T1000 (cell line): ENCODE results near the gene LYPD4.

ENCODE experiments used
- DNase-seq: peaks from one replicate; lab custom pipeline; 2025; ENCODE audit warnings: mixed read lengths; lab: John Stamatoyannopoulos, UW

Gene LYPD4

DNA sequence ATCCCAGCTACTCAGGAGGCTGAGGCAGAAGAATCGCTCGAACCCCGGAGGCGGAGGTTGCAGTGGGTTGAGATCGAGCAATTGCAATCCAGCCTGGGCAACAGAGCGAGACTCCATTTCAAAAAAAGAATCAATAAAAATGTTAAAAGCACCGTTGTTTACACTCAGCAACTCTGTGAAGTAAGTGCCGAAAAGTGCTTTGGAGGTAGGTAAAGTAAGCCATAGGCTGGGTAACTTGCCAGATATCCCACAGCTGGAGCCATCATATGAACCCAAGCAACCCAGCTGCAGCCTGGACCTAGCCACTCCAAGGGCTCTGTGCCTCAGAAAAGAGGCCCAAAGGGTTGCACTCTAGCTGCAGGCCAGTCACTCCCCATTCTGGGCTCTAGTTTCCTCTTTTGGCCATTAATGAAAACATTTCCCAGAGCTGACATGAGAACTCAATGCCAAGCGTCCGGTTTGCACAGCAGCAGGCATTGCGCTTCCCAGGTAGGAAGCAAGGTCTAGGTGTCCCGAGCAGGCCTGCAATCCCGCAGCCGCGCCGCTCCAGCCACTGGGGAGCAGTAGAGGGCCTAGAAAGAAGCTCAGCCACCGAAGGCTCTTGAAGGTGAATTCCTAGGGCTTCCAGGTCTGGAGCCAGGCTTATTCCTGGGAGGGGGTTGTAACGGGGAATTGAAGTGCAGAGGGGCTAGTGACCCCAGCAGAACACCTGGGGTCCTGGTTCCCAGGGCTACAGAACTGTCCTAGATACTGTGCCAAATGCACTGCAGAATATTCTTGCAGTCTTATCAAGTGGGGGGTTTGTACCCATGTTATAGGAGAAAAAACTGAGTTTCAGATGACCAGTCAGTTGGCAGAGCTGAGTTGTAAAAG, 28.5 kb upstream of the LYPD4 start:
- DNase-seq = peak; percentile 20

DNA sequence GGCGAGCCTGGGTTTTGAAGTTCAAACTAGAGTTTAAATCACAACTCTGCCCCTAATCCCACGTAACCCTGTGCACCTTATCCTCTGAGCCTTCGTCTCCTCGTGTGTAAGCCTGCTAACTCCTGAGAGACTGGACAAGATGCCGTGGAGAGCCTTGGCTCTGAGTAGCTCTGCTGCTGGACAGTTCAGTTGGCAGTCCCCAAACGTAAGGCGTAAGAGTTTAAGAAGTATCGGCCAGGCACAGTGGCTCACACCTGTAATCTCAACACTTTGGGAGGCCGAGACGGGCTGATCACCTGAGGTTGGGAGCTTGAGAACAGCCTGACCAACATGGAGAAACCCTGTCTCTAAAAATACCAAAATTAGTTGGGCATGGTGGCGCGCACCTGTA, 27.9 kb upstream of the LYPD4 start:
- no peak for DNase-seq

DNA sequence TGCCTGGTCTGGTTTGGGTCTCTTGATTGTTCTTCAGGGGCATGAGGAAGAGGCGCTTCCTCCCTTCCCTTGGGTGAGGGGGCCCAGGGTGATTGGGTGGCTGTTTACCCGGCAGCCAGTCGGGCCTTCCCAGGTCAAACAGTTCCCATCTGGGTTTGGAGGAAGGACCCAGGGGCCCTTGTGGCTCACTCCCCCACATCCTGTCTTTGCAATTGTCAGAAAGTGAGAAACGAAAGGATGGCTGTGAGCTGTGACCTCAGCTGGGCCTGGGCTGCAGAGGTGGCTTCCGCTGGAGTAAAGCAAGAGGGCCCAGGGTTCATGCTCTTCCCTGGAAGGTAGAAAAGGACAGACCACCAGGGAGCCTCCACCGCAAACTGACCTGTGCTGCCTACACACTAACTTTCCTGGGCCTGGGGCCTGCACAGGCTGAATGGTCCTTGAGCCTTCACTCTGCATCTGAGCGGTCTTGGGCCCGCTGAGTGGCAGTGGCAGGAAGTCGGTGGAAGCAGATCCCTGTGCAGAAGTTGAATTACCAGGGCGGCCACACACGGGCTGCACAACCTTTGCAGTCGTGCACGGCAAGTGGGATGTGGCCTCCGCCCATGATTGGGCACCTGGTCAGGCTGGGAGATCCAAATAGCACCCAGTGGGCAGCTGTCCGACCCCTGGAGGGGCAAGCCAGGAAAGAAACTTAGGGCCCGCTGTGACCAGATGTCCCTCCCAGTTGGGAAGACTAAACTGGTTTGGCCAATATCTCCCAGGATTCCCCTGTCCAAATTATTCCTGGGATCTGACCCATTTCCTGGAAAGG, 27.3 kb upstream of the LYPD4 start:
- no peak for DNase-seq

DNA sequence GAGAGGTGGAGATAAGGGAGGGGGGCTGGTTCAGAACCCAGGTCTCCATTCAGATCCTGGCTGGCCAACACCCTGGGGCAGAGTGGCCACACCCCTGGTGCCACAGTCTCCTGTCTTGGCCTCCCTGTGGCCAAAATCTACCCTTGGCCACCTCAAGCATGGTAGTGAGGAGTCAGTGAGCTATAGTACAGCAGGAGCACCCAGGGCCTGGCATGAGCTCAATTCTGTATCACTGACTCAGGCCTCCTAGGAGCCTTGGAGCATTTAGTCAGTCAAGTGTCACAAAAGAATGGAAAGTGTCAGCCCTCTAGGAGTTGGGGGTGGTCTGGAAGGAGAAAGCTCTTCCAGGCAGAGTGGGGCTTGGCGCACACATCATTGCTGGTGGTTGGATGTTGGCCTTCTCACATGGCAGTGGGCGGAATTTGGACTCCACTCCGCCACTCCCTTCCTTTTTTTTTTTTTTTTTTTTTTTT, 26.0 kb upstream of the LYPD4 start:
- no peak for DNase-seq

DNA sequence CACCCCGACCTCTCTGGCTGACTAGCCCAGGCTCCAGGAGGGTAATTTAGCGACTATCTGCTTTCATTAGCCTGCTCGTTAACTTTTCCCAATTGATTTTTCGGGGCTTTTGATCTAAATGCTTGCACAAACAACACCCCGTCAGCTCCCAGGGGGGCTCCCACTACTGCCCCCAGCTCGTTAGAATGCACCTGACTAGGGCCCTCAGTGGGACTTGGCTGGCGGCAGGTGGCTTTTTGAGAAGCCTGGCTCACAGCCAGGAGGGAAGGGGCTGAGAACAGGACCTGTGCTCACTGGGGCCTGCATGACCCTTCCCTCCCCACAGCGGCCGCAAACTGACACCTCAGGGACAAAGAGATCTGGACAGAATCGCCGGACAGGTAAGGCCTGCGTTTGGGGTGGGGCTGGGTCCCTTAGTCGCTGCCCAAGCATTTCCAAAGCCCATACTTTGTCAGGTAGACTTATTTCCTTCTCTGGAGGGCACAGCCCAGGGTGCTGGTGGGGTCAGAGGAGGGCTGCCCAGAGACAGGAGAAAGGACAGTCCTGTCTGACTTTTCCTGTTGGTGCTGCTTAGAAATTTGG, 25.0 kb upstream of the LYPD4 start:
- no peak for DNase-seq

DNA sequence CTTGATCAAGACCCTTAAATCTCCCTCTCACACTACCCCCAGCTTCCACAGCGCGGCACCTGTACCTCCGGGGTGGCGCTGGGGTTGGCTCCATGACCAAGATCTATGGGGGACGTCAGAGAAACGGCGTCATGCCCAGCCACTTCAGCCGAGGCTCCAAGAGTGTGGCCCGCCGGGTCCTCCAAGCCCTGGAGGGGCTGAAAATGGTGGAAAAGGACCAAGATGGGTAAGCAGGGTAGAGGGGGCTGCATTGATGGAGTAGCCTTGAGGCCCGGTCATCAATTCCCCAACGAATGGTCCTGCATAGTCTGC, 24.5 kb upstream of the LYPD4 start:
- DNase-seq = no peak

DNA sequence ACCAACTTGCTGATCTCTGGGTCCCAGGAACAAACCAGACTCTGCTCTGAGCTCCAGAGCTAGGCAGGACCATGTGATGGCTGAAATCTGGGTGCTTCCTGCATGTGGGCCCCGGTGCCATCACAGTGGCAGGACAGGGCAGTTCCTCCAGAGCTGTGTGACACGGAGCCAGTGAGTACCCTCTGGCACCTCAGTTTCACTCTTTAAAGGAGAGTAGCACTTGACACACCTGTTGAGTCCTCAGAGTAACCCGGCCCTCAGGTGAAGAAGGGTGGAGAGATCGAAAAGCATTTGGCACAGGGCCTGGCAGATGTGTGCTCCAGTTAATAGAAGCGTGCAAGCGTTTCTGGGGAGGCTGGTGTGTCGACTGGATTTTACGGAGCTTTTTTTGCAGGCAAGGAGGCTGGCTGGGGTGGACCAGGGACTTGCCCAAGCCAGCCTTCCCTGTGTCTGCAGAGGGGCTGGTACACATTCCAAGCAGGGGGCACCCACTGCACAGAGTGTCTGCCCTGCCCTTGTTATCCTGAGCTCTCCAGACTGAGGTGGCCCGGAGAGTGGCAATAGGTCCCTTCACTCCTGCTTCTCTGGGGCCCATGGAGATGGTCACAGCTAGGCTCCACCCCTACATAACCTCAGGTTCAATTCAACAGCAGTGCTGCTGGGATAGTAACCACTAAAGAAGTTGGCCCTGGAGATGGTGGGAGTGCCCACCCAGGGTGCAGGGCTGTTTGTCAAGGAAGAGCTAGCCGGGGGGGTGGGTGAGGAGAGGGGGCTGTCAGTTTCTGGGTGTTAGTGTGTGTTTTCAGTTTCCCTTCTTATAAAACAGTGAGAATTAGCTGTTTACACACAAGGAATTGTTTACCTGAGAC, 23.9 kb upstream of the LYPD4 start:
- no peak for DNase-seq

DNA sequence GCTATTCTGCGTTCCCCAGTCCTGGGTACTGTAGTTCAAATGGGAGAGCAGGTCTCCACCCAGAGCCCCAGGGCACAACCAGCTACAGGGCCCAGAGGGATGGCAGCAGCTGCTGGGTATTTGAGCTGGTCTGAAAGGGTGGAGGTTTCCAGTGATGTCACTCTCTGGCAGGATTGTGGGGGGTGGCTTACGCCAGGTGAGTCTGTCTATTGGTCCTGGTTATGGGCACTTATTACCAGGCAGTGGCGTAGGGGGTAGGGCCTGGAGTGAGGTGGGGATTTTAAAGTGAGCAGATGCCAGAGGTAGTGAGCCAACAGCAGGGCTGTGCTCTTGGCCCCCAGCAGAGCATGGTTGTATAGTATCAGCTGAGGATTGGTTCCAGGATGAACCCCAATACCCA, 21.8 kb upstream of the LYPD4 start:
- no peak for DNase-seq

DNA sequence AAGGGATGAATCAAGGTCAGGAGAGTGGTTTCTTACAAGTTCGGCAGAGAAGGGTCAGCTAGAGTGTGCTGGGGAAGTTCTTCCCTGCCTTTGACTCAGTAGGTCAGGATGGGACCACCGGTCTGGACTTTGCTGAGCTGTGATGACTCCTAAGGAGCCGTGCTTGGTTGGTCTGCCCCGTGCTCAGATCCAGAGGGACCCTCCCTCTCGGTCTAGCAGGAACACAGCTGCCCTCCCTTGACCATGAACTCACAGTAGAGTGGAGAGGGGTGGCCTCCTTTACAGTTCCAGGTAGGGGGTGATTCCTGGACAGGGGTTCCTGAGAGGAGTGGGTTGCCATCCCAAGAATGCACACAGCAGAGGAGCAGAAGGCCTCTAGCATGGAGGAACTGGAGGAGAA, 19.9 kb upstream of the LYPD4 start:
- DNase-seq = no peak

DNA sequence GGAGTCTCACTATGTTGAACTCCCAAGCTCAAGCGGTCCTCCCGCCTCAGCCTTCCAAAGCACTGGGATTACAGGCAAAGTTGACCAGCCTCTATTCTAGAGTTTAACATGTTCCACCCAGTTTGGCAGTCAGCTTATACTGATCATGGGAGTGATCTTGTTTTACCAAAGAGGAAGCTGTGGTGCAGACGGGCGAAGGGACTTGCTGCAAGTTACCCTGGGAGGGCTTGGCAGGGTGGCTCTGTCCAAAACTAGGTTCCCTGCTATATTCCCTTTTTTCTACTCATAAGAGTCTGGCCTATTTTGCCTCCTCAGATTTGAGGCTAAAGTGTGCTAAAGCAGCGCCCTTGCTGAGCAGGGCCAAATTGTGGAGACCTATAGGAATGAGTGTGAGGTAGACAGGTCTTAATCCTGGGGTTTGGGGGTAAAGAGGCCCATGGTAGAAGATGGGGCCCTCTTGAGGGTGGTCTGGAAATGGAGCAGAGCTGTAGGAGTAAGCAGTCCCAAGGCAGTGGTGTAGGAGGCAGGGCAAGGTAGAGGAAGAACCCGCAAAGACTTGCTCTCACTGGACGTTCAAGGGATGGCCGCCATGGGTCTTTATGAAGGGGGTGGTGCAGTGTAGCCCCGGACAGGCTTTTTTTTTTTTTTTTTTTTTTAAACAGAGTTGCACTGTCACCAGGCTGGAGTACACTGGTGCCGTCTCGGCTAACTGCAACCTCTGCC, 18.9 kb upstream of the LYPD4 start:
- DNase-seq = no peak

DNA sequence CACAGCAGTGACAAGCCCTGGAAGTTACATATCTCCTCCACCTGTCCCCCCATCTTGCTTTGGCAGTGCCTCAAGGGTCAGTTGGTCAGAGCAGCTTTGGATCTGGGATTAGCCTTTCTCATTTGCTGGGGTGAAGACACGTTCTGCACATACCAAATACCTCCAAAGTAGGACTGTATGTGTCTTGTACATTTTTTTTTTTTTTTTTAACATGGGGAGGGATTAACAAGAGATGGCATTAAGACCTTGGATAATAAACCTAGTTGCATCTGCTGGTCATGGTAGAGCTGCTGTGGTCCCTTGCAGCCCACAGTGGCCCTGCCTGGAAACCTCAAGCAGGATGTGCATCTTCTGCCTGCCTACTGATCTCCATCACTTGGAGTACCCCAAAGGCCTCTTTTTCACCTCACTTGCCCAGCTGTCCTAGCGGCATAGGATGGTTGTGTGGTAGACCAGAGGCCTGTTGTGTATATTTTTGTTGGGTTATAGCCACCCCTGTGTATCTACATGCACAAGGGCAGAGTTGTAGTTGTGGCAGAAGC, 18.0 kb upstream of the LYPD4 start:
- no peak for DNase-seq

DNA sequence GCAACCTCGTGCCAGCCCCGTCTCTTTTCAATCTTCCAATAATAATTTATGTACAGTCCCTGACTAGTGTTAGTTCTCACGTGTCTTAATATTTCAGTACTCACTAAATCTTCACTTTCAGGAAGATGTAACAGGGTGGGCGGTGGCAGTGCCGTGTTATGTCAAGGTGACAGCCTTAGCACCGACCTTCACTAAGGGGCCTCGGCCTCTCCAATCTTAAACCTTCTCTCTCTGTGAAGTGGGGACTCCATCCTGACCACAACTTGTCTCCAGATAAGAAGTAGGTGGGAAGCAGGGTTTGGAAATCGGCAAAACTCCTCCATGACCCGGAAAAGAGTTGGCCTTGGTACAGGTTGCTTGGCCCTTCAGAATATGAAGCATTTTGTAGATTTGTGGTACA, 17.4 kb upstream of the LYPD4 start:
- no peak for DNase-seq

DNA sequence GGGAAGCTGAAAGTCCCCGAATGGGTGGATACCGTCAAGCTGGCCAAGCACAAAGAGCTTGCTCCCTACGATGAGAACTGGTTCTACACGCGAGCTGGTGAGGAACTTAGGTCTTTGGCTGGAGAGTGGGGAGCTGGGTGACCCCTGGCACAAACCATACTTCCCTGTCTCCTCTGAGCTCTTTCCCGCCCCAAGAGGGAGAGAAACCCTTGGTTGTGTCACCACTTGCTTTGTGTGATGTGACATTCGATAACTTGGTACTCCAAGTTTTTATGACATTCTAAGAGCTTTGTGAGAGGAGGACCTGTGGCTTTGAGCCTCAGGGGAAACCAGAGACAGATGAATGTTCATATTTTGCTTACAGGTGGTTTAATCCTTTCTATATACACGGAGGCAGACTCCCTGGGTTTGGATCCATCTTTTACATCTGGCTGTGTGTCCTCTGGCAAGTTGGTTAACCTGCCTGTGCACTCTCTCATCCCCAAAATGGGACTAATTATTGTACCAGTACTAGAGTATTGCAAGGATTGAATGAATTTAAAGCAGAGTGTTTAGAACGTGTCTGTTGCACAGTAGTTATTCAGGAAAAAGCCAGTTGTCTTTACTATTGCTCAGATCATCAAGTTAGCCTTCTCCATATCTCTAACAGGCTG, 16.8 kb upstream of the LYPD4 start:
- DNase-seq = no peak

DNA sequence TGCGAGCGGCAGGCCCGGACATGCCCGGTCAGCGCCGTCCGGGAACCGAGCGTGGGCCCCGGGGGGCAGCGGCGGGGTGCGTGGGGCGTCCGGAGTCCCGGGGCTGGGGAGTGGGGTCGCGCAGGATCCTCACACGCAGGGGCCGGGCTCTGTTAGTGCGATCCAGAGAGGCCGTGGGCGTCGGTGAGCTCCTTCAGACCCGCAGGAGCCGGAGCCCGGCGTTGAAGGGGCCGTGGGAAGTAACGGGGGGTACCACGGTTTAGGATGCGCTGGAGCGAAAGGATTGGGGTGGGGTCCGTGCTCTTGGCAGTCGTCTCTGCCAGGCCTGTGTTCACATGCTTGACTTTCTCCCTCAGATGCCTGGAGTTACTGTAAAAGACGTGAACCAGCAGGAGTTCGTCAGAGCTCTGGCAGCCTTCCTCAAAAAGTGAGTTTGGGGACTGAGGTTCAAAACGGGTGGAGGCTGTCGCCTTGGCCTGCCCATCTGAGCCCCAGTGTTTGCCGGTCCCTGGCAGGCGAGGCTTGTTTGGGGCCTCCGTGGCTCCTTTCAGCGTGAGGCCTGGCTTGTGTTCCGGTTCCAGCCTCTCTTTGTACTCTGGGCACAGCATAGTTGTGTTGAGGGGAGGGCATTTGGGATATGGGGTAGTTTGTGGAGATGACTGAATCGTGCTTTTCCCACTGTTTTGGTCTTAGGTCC, 16.1 kb upstream of the LYPD4 start:
- DNase-seq = no peak

DNA sequence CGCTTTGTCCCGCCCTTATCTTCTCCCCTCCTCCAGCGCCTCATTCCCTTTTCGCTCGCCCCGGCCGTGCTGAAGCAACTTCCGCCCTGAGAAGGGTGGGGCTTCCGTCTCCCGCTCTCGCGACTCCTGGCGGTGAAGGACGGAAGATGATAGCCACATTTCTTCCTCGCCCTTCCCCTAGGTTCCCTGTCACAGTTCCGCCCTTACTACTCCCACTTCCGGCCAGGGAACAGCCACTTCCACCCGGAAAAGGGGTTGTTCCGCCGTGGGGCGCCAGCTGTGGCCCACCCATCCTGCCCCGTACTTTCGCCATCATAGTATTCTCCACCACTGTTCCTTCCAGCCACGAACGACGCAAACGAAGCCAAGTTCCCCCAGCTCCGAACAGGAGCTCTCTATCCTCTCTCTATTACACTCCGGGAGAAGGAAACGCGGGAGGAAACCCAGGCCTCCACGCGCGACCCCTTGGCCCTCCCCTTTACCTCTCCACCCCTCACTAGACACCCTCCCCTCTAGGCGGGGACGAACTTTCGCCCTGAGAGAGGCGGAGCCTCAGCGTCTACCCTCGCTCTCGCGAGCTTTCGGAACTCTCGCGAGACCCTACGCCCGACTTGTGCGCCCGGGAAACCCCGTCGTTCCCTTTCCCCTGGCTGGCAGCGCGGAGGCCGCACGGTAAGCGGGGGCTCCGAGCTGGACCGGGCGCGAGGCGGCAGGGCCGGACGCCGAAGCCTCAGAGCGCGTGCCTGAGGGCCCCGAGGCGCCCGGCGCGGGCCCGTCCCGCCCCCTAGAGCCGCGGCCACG, 15.3 kb upstream of the LYPD4 start, which contains the start of gene RPS19:
RPS19 (plus strand) TSS at position 638 of the 801 bp plus-strand sequence. CDS start 520 bp downstream, outside the sequence.
- DNase-seq = peak; percentile 94

DNA sequence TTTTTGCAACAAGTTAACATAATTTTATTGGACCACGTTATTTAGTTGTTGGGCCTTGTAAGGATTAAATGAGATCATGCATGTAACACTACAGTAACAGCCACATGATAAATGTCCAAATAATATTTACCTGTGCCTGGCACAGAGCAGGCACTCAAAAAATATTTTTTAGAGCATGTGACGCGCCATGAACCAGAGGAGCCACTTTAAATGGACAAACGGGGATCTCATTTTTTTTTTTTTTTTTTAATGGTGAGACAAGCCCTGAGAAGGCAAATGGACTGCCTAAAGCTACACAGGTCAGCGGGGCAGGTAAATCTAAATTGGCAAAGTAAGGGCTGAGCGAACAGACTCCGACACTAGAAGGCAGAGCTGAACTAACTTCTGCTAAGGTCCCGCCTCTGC, 14.7 kb upstream of the LYPD4 start:
- no peak for DNase-seq

DNA sequence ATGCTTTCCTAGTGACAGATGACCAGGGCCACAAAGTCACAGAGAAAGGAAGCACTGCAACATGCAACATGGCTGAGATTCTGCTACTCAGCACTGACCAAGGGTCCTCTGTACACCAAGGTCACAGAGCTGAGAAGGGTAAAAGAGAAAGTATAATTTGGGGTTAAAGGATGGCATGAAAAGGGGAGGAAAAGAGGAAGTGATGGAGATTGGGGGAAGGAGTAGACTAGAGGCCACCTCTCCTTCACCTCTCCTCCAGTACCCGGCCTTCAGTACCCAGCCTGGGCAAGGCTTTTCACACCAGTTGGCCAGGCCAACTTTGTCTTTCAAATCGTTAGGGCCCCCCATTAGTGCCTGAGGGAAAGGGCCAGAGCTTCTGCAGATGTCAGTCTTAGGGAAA, 9.3 kb upstream of the LYPD4 start:
- no peak for DNase-seq

DNA sequence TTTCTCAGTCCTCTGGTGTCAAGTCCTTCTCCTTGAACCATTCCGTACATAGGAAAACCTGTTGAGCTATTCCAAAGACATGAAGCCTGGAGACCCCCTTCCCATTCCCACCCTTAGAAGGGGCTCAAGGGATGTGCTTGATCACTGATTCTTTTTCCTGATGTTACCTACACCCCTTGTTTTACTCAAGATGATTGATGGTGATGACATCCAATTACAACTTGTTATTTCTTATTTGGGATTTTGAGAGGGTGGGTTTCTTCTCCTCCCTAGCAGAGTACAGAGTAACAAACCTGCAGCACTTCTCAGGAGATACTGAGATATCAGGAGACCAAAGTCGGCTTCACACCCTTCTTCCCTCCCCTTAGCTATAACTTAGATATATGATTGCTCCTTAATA, 8.9 kb upstream of the LYPD4 start:
- DNase-seq = no peak

DNA sequence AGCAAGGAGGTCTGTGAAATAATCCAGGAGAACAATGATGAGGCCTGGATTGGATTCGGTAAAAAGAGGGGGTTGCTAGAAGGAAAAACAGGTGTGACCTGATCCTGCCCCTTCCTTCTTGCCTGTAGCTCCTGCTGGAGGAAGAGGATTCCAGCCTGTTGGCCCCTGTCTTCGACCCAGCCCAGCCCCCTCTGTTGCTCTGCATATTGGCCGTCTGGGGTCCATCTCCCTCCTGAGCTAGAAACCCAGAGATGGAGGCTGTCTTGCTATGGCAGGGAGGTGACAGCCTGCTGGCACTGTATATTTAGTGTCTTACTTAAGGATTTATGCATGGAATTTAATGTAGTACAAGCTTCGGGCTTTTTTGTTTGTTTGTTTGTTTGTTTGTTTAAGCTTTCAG, 7.0 kb upstream of the LYPD4 start:
- no peak for DNase-seq
